Fibroblast of skin of left biceps (primary cell): ENCODE measurements around the gene ZNF576.
"Not testable (repeated sequence)": the region's sequence is repeated elsewhere in the genome, so short reads cannot be mapped to it uniquely, and the experiment has no call there.

ENCODE experiments used
- DNase-seq, 2 experiments: peaks; one replicate each; pipeline ENCODE4 v3.0.0-alpha.2; 2013; ENCODE audit warnings: low read depth in 2 of 2

Gene ZNF576

GRCh38 chr19:43575156-43575950 lies 21.0 kb upstream of the ZNF576 start, which contains the start of the genes PINLYP and XRCC1:
PINLYP (plus strand) TSS chr19:43575801; CDS start chr19:43577192, 1,391 bp downstream.
XRCC1 (minus strand) TSS chr19:43575527; CDS start chr19:43575458, 69 bp downstream.
- peak; percentile 93 to 94 for DNase-seq

- DNase-seq: no peak
Measured at GRCh38 chr19:43575955-43576878, 20.2 kb upstream of the ZNF576 start.

GRCh38 chr19:43578787-43579186 lies 17.6 kb upstream of the ZNF576 start:
- no peak for DNase-seq

- DNase-seq: no peak
Measured at GRCh38 chr19:43581467-43581866, 14.9 kb upstream of the ZNF576 start.

- DNase-seq: no peak
Measured at GRCh38 chr19:43582495-43582894, 13.9 kb upstream of the ZNF576 start.

- no peak for DNase-seq
Measured at GRCh38 chr19:43584484-43584883, 11.9 kb upstream of the ZNF576 start.

- no peak for DNase-seq
Measured at GRCh38 chr19:43586346-43586745, 10.0 kb upstream of the ZNF576 start.

GRCh38 chr19:43587029-43587428 lies 9.4 kb upstream of the ZNF576 start:
- not testable (repeated sequence) for DNase-seq

GRCh38 chr19:43589277-43589676 lies 7.1 kb upstream of the ZNF576 start:
- no peak for DNase-seq

- no peak for DNase-seq
Measured at GRCh38 chr19:43589678-43590077, 6.7 kb upstream of the ZNF576 start.

GRCh38 chr19:43591904-43592772 lies 4.3 kb upstream of the ZNF576 start:
- DNase-seq: no peak

- DNase-seq: no peak
Measured at GRCh38 chr19:43592800-43593350, 3.5 kb upstream of the ZNF576 start.

- no peak for DNase-seq
Measured at GRCh38 chr19:43594081-43594697, 2.2 kb upstream of the ZNF576 start.

GRCh38 chr19:43594710-43595604 lies 1.4 kb upstream of the ZNF576 start:
- DNase-seq: no peak

- DNase-seq: no peak
Measured at GRCh38 chr19:43595605-43595998, 793 bp upstream of the ZNF576 start.

GRCh38 chr19:43596842-43597461 lies 557 bp downstream of the ZNF576 start:
- no peak for DNase-seq

- no peak for DNase-seq
Measured at GRCh38 chr19:43597876-43598275, 1.5 kb downstream of the ZNF576 start.

GRCh38 chr19:43598445-43599240 lies 2.2 kb downstream of the ZNF576 start:
- no peak for DNase-seq
